Brain microvascular endothelial cell (primary cell): ENCODE measurements around the gene KRTAP9-4.
"Not testable (repeated sequence)": the region's sequence is repeated elsewhere in the genome, so short reads cannot be mapped to it uniquely, and the experiment has no call there.

Experiments used
- DNase-seq: peaks from one replicate; pipeline ENCODE4 v3.0.0-alpha.2; 2020
- H3K27ac ChIP-seq: fragments of 250-450 bp; sonication (Bioruptor Pico); 2 replicates; pipeline ENCODE4 v1.5.1; 2020; ENCODE audit warnings: mild to moderate bottlenecking, moderate library complexity
- H3K27me3 ChIP-seq: fragments of 250-450 bp; sonication (Bioruptor Pico); replicated peaks from 2 replicates; pipeline ENCODE4 v1.5.1; 2020; ENCODE audit warnings: mild to moderate bottlenecking
- H3K36me3 ChIP-seq: fragments of 250-450 bp; sonication (Bioruptor Pico); replicated peaks from 2 replicates; pipeline ENCODE4 v1.5.1; 2020; ENCODE audit warnings: mild to moderate bottlenecking
- H3K4me3 ChIP-seq: 2 replicates; pipeline ENCODE4 v1.5.1; 2011; ENCODE audit warnings: low read depth, mild to moderate bottlenecking, control low read depth, low read length, moderate library complexity
- in situ Hi-C: cut with HindIII; loops from 2 replicates; pipeline ENCODE4 v1.10.0; 2017; ENCODE audit warnings: low sequenced_read_pairs, low pct_ligation_motif_present
- TF ChIP-seq, protein P1 (sequence below): IDR thresholded peaks from 2 replicates; pipeline ENCODE4 v1.5.1; 2011; ENCODE audit warnings: low read depth, mild to moderate bottlenecking, moderate library complexity, low read length, control low read depth, inconsistent platforms; ENCODE audit errors: missing control alignments

KRTAP9-4 gene

DNA sequence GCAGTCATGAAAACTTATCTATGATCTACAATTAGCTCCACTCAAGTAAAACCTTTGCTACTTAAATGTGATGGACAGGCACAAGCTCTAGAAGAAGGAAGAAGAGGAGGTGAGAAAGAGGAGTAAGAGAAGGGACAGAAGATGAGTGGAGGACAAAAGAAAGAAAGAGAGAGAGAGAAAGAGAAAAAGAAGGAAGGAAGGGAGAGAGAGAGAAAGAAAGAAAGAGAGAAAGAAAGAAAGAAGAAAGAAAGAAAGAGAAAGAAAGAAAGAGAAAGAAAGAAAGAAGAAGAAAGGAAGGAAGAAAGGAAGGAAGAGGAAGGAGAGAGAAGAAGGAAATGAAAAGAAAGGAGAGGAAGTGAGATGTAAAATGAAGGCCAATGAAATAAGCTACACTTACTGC lies 19.4 kb upstream of the KRTAP9-4 start:
- H3K27ac ChIP-seq, result no peak overlapping the region
- in situ Hi-C loops, result no loop called here
- H3K27me3 ChIP-seq, result no peaks in the 10 kb centered on the region
- TF ChIP-seq, protein P1, sequence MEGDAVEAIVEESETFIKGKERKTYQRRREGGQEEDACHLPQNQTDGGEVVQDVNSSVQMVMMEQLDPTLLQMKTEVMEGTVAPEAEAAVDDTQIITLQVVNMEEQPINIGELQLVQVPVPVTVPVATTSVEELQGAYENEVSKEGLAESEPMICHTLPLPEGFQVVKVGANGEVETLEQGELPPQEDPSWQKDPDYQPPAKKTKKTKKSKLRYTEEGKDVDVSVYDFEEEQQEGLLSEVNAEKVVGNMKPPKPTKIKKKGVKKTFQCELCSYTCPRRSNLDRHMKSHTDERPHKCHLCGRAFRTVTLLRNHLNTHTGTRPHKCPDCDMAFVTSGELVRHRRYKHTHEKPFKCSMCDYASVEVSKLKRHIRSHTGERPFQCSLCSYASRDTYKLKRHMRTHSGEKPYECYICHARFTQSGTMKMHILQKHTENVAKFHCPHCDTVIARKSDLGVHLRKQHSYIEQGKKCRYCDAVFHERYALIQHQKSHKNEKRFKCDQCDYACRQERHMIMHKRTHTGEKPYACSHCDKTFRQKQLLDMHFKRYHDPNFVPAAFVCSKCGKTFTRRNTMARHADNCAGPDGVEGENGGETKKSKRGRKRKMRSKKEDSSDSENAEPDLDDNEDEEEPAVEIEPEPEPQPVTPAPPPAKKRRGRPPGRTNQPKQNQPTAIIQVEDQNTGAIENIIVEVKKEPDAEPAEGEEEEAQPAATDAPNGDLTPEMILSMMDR, result no peak
- no peaks in the 10 kb centered on the region for H3K36me3 ChIP-seq
- DNase-seq, result no peak
- H3K4me3 ChIP-seq, result no peak overlapping the region

DNA sequence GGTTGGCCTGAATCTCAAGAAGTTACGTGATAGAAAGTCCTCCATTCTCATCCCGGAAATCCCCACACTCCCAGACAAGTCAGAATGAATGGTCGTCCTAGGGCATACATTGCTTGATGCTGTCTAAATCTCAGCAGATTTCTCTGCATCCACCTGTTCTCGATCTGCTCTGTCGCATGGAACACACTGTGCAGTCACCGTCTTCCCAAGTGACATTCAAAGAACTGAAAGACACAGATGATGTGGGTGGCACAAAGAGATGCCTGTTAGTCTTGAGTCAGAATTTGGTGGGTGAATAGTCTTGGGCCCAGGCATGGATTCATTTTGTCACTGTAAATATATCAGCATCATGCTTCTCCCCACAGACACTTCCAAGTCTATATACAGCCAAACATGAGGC lies 17.8 kb upstream of the KRTAP9-4 start:
- in situ Hi-C loops, result no loop called here
- TF ChIP-seq, protein P1, result no peak

DNA sequence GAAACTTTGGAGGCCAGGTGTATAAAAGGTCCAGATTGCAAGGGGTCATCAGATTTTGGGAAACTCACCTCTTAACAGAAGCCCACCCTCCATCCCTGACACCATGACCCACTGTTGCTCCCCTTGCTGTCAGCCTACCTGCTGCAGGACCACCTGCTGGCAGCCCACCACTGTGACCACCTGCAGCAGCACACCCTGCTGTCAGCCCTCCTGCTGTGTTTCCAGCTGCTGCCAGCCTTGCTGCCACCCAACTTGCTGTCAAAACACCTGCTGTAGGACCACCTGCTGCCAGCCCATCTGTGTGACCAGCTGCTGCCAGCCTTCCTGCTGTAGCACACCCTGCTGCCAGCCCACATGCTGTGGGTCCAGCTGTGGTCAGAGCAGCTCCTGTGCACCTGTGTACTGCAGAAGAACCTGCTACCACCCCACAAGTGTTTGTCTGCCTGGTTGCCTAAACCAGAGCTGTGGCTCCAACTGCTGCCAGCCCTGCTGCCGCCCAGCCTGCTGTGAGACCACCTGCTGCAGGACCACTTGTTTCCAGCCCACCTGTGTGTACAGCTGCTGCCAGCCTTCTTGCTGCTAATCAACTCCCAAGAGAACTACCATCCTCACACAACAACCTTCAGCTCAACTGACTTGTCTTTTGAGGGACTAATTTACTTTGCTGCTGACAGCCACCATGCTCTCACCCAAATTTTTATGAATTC lies 16.9 kb upstream of the KRTAP9-4 start, which contains the start of gene KRTAP9-3:
Gene KRTAP9-3 (plus strand): TSS at position 51 of the 707 bp plus-strand sequence. CDS start 53 bp downstream, at position 104.
- H3K4me3 ChIP-seq, H3K27me3 ChIP-seq, in situ Hi-C loops, H3K27ac ChIP-seq, H3K36me3 ChIP-seq, DNase-seq: not testable (repeated sequence)

More for the DNA sequence above, 17.8 kb upstream of the KRTAP9-4 start:
- Histone ChIP-seq H3K36me3 (no peaks in the 10 kb centered on the region), H3K27me3 (no peaks in the 10 kb centered on the region), H3K27ac (no peak overlapping the region), H3K4me3 (no peak overlapping the region)
- DNase-seq, result no peak

DNA sequence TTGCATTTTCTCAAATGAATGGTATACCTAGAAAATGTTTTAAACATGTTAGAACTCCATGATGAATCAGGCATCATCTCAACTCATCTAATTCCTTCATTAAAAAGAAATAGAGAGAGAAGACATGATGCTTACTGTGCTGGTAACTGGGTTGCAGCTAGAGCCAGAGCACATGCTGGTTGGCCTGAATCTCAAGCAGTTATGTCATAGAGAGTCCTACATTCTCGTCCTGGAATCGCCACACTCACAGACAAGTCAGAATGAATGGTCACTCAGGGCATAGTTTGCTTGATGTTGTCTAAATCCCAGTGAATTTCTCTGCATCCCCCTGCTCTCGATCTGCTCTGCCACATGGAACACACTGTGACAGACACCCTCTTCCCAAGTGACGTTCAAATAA lies 12.4 kb upstream of the KRTAP9-4 start:
- DNase-seq, in situ Hi-C loops, H3K27ac ChIP-seq, H3K27me3 ChIP-seq, H3K36me3 ChIP-seq, H3K4me3 ChIP-seq: not testable (repeated sequence)

DNA sequence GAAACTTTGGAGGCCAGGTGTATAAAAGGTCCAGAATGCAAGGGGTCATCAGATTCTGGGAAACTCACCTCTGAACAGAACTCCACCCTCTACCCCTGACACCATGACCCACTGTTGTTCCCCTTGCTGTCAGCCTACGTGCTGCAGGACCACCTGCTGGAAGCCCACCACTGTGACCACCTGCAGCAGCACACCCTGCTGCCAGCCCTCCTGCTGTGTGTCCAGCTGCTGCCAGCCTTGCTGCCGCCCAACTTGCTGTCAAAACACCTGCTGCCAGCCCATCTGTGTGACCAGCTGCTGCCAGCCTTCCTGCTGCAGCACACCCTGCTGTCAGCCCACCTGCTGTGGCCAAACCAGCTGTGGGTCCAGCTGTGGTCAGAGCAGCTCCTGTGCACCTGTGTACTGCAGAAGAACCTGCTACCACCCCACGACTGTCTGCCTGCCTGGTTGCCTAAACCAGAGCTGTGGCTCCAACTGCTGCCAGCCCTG lies 11.5 kb upstream of the KRTAP9-4 start, which contains the start of gene KRTAP9-8:
Gene KRTAP9-8 (plus strand): TSS at position 51 of the 489 bp plus-strand sequence. CDS start 53 bp downstream, at position 104.
- DNase-seq, H3K27ac ChIP-seq, H3K4me3 ChIP-seq, H3K36me3 ChIP-seq, H3K27me3 ChIP-seq, in situ Hi-C loops: not testable (repeated sequence)

DNA sequence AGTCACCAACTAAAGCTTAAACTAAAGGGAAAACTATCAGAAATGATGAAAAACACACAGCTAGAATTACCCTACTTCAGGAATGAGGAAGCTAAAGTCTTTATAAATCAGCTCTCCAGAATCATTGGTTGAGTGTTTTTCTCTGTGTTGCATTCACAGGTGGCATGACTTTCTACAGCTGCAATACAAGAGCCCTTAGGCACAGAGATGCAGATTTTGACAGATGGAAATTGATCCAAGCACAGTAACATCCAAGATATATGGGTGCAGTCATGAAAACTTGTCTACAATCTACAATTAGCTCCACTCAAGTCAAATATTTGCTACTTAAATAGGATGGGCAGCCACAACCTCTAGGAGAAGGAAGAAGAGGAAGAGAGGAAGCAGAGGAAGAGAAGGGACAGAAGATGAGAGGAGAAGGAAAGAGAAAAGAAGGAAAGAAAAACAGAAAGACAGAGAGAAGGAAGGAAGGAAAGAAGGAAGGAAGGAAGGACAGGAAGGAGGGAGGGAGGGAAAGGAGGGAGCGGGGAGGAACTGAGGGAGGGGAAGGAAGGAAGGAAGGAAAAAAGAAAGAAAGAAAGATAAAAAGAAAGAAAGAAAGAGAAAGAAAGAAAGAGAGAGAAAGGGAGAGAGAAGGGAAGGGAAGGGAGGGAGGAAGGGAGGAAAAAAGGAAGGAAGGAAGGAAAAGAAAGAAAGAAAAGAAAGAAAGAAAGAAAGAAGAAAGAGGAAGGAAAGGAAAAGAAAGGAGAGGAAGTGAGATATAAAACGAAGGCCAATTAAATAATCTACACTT lies 2.3 kb upstream of the KRTAP9-4 start:
- H3K27me3 ChIP-seq, H3K27ac ChIP-seq, H3K36me3 ChIP-seq, DNase-seq, in situ Hi-C loops, H3K4me3 ChIP-seq: not testable (repeated sequence)

DNA sequence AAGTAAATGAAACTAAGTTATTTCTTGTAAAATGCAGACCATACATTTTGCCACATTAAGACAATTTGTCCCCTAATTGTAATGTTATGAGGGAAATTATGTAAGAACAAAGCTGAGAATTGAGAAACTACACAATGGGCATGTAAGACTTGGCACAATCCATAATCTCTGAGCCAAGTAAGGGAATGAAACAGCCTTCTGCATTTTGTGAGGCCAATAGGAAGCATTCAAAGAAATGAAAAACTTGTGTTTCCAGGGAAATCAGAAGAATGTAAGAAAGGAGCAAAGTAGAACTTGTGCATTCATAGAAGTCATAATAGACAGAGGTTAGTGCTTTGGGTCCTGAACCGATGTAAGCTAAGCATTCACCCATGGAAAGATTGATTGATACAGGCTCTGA lies 1.8 kb downstream of the KRTAP9-4 start:
- Histone ChIP-seq H3K27me3 (no peaks in the 10 kb centered on the region), H3K27ac (no peak overlapping the region), H3K36me3 (no peaks in the 10 kb centered on the region), H3K4me3 (no peak overlapping the region)
- in situ Hi-C loops, result no loop called here
- TF ChIP-seq, protein P1, result no peak
- no peak for DNase-seq
